ENCODE data around the gene PPP1R3G.

- TF ChIP-seq POLR2A (IDR thresholded peaks at IDR 0.05; ENCODE audit: low read length) (no peak), GATA1 (IDR thresholded peaks at IDR 0.05; ENCODE audit: low read depth, low read length) (no peak)
Measured at GRCh38 chr6:5135788-5136376, 50.7 kb downstream of the PPP1R3G start.
